Measurements from ENCODE around the gene NRXN3. TPM values are rescaled to one million over a fixed set of nuclear protein-coding genes. Genes with fewer than 3 reads are reported as not detected.

The NRXN3 gene
- total and polyA plus RNA-seq, 2 of the 13 experiments (the other 11 are each of a cell fraction or from before 2014, with no cell fraction given): 0.03 TPM; not detected in 1

DNA sequence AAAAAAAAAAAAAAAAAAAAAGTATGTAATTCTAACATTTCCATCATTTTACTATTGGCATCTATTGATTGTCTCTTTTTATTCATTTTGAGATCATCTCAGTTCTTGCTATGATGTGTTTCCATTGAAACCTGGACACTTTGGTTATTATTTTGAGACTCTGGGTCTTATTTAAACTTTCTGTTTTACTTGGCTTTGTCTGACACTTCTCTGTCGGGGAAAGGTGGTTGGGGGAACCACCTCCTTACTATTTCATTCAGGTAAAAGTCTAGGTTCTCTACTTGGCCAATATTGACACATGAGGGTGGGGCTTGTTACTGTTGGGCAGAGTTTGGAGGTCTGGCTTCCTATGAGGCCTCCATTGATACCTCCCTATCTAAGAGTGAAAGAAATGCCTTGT, 228.0 kb downstream of the NRXN3 start:
- Histone ChIP-seq H3K4me1 (ENCODE audit: insufficient read depth, low read length) (no peaks in the 10 kb centered on the region), H3K79me2 (ENCODE audit: insufficient read depth, low read length) (no peaks in the 10 kb centered on the region), H2AFZ (ENCODE audit: low read length) (no peak overlapping the region), H3K4me3 (replicated peaks in 1 of 3; ENCODE audit: insufficient read depth in 1 of 3, low read depth in 2 of 3, low read length in 3 of 3) (no peak overlapping the region), H3K36me3 (replicated peaks in 1 of 2; ENCODE audit: control insufficient read depth in 1 of 2, insufficient read depth in 2 of 2, low read length in 2 of 2) (no peaks in the 10 kb centered on the region), H3K9ac (ENCODE audit: insufficient read depth, low read depth, low read length) (no peak overlapping the region), H4K20me1 (ENCODE audit: insufficient read depth, low read length) (no peaks in the 10 kb centered on the region), H3K9me3 (ENCODE audit: low read length) (no peaks in the 10 kb centered on the region), H3K27me3 (ENCODE audit: control insufficient read depth in 1 of 2, insufficient read depth in 2 of 2, low read length in 2 of 2) (no peaks in the 10 kb centered on the region), H3K27ac (ENCODE audit: extremely low read length, insufficient read depth, low read length) (no peak overlapping the region), H3K4me2 (ENCODE audit: low read depth, low read length) (no peak overlapping the region)
- intact Hi-C loops (cut with micrococcal nuclease; ENCODE audit: unreplicated experiment): no loop called here
- FAIRE-seq (no peak), ATAC-seq (no peak), DNase-seq (ENCODE audit: low spot score) (no peak)
- POLR2A ChIA-PET: no interaction called here
- CTCF ChIA-PET (ENCODE audit: low intra/inter-chr PET ratio, low total read pairs): no interaction called here
- in situ Hi-C loops (cut with HindIII; ENCODE audit: extremely low pct_ligation_motif_present, low pct_unique_long_range_greater_than_20kb): no loop called here
- no TSS peak for BruUV-seq (replicated peaks)
- 0% methylated on average over 1 of the region's 1 CpG for WGBS (ENCODE audit: low lambda C conversion rate)
- no peak for TF ChIP-seq NAIF1 (CRISPR knock-in tag; IDR thresholded peaks at IDR 0.05; ENCODE audit: borderline replicate concordance)
- TF ChIP-seq, protein P1, sequence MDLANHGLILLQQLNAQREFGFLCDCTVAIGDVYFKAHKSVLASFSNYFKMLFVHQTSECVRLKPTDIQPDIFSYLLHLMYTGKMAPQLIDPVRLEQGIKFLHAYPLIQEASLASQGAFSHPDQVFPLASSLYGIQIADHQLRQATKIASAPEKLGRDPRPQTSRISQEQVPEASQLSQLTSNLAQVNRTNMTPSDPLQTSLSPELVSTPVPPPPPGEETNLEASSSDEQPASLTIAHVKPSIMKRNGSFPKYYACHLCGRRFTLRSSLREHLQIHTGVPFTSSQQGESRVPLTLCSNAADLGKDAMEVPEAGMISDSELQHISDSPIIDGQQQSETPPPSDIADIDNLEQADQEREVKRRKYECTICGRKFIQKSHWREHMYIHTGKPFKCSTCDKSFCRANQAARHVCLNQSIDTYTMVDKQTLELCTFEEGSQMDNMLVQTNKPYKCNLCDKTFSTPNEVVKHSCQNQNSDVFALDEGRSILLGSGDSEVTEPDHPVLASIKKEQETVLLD (CRISPR knock-in tag; IDR thresholded peaks at IDR 0.05; ENCODE audit: low read depth): no peak
- no peak for TF ChIP-seq KLF16 (CRISPR knock-in tag; IDR thresholded peaks at IDR 0.05)
- no peak for TF ChIP-seq ZNF776 (CRISPR knock-in tag; IDR thresholded peaks at IDR 0.05)
- no peak for TF ChIP-seq EP300 (IDR thresholded peaks at IDR 0.05; ENCODE audit: low read depth in 2 of 2, low read length in 2 of 2)
- no peak for TF ChIP-seq EP300 (CRISPR knock-in tag; IDR thresholded peaks at IDR 0.05; ENCODE audit: borderline replicate concordance)
- TF ChIP-seq HDAC6 (IDR thresholded peaks at IDR 0.05; ENCODE audit: low read depth, low read length): no peak
- TF ChIP-seq PCBP2 (optimal IDR thresholded peaks at IDR 0.05; ENCODE audit: low read depth, low read length, poor library complexity, severe bottlenecking): no peak
- TF ChIP-seq ZNF589 (CRISPR knock-in tag; conservative IDR thresholded peaks at IDR 0.05): no peak
- no peak for TF ChIP-seq DZIP1 (CRISPR knock-in tag; IDR thresholded peaks at IDR 0.05)
- TF ChIP-seq, protein P2, sequence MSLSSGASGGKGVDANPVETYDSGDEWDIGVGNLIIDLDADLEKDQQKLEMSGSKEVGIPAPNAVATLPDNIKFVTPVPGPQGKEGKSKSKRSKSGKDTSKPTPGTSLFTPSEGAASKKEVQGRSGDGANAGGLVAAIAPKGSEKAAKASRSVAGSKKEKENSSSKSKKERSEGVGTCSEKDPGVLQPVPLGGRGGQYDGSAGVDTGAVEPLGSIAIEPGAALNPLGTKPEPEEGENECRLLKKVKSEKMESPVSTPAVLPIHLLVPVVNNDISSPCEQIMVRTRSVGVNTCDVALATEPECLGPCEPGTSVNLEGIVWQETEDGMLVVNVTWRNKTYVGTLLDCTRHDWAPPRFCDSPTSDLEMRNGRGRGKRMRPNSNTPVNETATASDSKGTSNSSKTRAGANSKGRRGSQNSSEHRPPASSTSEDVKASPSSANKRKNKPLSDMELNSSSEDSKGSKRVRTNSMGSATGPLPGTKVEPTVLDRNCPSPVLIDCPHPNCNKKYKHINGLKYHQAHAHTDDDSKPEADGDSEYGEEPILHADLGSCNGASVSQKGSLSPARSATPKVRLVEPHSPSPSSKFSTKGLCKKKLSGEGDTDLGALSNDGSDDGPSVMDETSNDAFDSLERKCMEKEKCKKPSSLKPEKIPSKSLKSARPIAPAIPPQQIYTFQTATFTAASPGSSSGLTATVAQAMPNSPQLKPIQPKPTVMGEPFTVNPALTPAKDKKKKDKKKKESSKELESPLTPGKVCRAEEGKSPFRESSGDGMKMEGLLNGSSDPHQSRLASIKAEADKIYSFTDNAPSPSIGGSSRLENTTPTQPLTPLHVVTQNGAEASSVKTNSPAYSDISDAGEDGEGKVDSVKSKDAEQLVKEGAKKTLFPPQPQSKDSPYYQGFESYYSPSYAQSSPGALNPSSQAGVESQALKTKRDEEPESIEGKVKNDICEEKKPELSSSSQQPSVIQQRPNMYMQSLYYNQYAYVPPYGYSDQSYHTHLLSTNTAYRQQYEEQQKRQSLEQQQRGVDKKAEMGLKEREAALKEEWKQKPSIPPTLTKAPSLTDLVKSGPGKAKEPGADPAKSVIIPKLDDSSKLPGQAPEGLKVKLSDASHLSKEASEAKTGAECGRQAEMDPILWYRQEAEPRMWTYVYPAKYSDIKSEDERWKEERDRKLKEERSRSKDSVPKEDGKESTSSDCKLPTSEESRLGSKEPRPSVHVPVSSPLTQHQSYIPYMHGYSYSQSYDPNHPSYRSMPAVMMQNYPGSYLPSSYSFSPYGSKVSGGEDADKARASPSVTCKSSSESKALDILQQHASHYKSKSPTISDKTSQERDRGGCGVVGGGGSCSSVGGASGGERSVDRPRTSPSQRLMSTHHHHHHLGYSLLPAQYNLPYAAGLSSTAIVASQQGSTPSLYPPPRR (CRISPR knock-in tag; IDR thresholded peaks at IDR 0.05; ENCODE audit: borderline replicate concordance): no peak
- no peak for TF ChIP-seq ZBTB42 (CRISPR knock-in tag; IDR thresholded peaks at IDR 0.05)
- no peak for TF ChIP-seq HIVEP1 (CRISPR knock-in tag; IDR thresholded peaks at IDR 0.05)
- TF ChIP-seq TBP (CRISPR knock-in tag; IDR thresholded peaks at IDR 0.05): no peak

Data from HepG2 (cell line).